Measurements from ENCODE around the gene NTM. TPM values are rescaled to one million over a fixed set of nuclear protein-coding genes. Genes with fewer than 3 reads are reported as not detected.

The NTM gene
- polyA plus RNA-seq, 1 donor (not counting 4 experiments of a cell fraction or from before 2014, with no cell fraction given), result 47.9 TPM

GRCh38 chr11:131807876-131808275 lies 437.5 kb downstream of the NTM start:
- Histone ChIP-seq H3K9me1 (ENCODE audit: control insufficient read depth, extremely low read depth, insufficient read depth, low read length) (no peaks in the 10 kb centered on the region), H3K27me3 (ENCODE audit: control insufficient read depth, extremely low read depth, insufficient read depth, low read length) (peaks cover 13% of the 10 kb centered on the region), H3K27ac (ENCODE audit: control insufficient read depth, insufficient read depth, low read length) (no peak overlapping the region), H3K36me3 (ENCODE audit: control insufficient read depth in 2 of 2, extremely low read depth in 1 of 2, insufficient read depth in 2 of 2, low read length in 2 of 2) (no peaks in the 10 kb centered on the region), H3K4me2 (ENCODE audit: control insufficient read depth, extremely low read depth, insufficient read depth, low read depth, low read length) (no peak overlapping the region), H3K9ac (ENCODE audit: control insufficient read depth, extremely low read depth, insufficient read depth, low read length) (no peak overlapping the region), H2AFZ (ENCODE audit: control insufficient read depth, low read length) (no peak overlapping the region), H3K4me1 (ENCODE audit: control insufficient read depth, extremely low read depth, insufficient read depth, low read length) (peaks cover 3% of the 10 kb centered on the region), H3K9me3 (ENCODE audit: control insufficient read depth, low read depth, low read length) (no peaks in the 10 kb centered on the region), H3K79me2 (ENCODE audit: control insufficient read depth, insufficient read depth, low read length) (no peaks in the 10 kb centered on the region), H3K4me3 (ENCODE audit: control insufficient read depth in 2 of 3, extremely low read depth in 1 of 3, insufficient read depth in 2 of 3, low read depth in 1 of 3, low read length in 3 of 3) (no peak overlapping the region), H4K20me1 (ENCODE audit: control insufficient read depth, extremely low read depth, insufficient read depth, low read length) (no peaks in the 10 kb centered on the region)
- TF ChIP-seq CTCF (optimal IDR thresholded peaks at IDR 0.05 in 1 of 3, IDR thresholded peaks at IDR 0.05 in 1 of 3, conservative IDR thresholded peaks at IDR 0.05 in 1 of 3; ENCODE audit: extremely low read depth in 1 of 3, insufficient read depth in 2 of 3, low read length in 3 of 3) (no peak), EZH2 (IDR thresholded peaks at IDR 0.05; ENCODE audit: low read length) (no peak)
- no peak for FAIRE-seq
- dilution Hi-C loops (cut with MboI; ENCODE audit: extremely low pct_ligation_motif_present, low sequenced_read_pairs), result no loop called here
- DNase-seq (ENCODE audit: low read depth, low spot score), result no peak

- Histone ChIP-seq H2AFZ (ENCODE audit: control insufficient read depth, low read length) (no peak overlapping the region), H3K27me3 (ENCODE audit: control insufficient read depth, extremely low read depth, insufficient read depth, low read length) (peaks cover 13% of the 10 kb centered on the region), H3K27ac (ENCODE audit: control insufficient read depth, insufficient read depth, low read length) (no peak overlapping the region), H4K20me1 (ENCODE audit: control insufficient read depth, extremely low read depth, insufficient read depth, low read length) (no peaks in the 10 kb centered on the region), H3K9me3 (ENCODE audit: control insufficient read depth, low read depth, low read length) (no peaks in the 10 kb centered on the region), H3K4me3 (ENCODE audit: control insufficient read depth in 2 of 3, extremely low read depth in 1 of 3, insufficient read depth in 2 of 3, low read depth in 1 of 3, low read length in 3 of 3) (no peak overlapping the region), H3K9ac (ENCODE audit: control insufficient read depth, extremely low read depth, insufficient read depth, low read length) (no peak overlapping the region), H3K36me3 (ENCODE audit: control insufficient read depth in 2 of 2, extremely low read depth in 1 of 2, insufficient read depth in 2 of 2, low read length in 2 of 2) (no peaks in the 10 kb centered on the region), H3K4me1 (ENCODE audit: control insufficient read depth, extremely low read depth, insufficient read depth, low read length) (peaks cover 3% of the 10 kb centered on the region), H3K9me1 (ENCODE audit: control insufficient read depth, extremely low read depth, insufficient read depth, low read length) (no peaks in the 10 kb centered on the region), H3K4me2 (ENCODE audit: control insufficient read depth, extremely low read depth, insufficient read depth, low read depth, low read length) (no peak overlapping the region), H3K79me2 (ENCODE audit: control insufficient read depth, insufficient read depth, low read length) (no peaks in the 10 kb centered on the region)
- dilution Hi-C loops (cut with MboI; ENCODE audit: extremely low pct_ligation_motif_present, low sequenced_read_pairs), result no loop called here
- DNase-seq (ENCODE audit: low read depth, low spot score), result no peak
- TF ChIP-seq CTCF (optimal IDR thresholded peaks at IDR 0.05 in 1 of 3, IDR thresholded peaks at IDR 0.05 in 1 of 3, conservative IDR thresholded peaks at IDR 0.05 in 1 of 3; ENCODE audit: extremely low read depth in 1 of 3, insufficient read depth in 2 of 3, low read length in 3 of 3) (no peak), EZH2 (IDR thresholded peaks at IDR 0.05; ENCODE audit: low read length) (no peak)
- FAIRE-seq, result no peak
Measured at GRCh38 chr11:131808470-131808869, 438.1 kb downstream of the NTM start.
